GM23338 (cell line): ENCODE data around the gene RPS15. TPM values are rescaled to one million over a fixed set of nuclear protein-coding genes. Genes with fewer than 3 reads are reported as not detected.

ENCODE experiments used
- EZH2 ChIP-seq: fragments of 200-600 bp; sonication (generic); IDR thresholded peaks from one replicate; pipeline ENCODE4 v1.8.0; 2017; ENCODE audit warnings: antibody characterized with exemption, mild to moderate bottlenecking, low read depth; ENCODE audit not compliant: unreplicated experiment
- POLR2AphosphoS5 ChIP-seq: IDR thresholded peaks from 2 replicates; pipeline ENCODE4 v1.6.1; 2016; ENCODE audit warnings: antibody characterized with exemption, low read depth
- polyA plus RNA-seq: library from polyadenylated mRNA; unstranded; fragments of >200 nt; fragmentation: Nextera tagmentation; extraction: Ambion mirVana; gene quantifications from 2 replicates; pipeline ENCODE4 v1.2.1, GENCODE V29; 2016
- total RNA-seq: library from RNA; depleted of rRNA; stranded (reverse); fragments of >200 nt; shearing (Covaris generic); gene quantifications from 2 replicates; pipeline ENCODE4 v1.2.3, GENCODE V29; 2014
- TF ChIP-seq, protein P1 (sequence below): fragments of 250-450 bp; sonication (Bioruptor Pico); IDR thresholded peaks from 2 replicates; pipeline ENCODE4 v1.5.0; 2020; ENCODE audit warnings: mild to moderate bottlenecking, moderate library complexity
- TF ChIP-seq, protein P2 (sequence below): IDR thresholded peaks from 2 replicates; pipeline ENCODE4 v1.6.1; 2016; ENCODE audit warnings: antibody characterized with exemption
- TF ChIP-seq, protein P3 (sequence below): IDR thresholded peaks from one replicate; pipeline ENCODE4 v1.6.1; 2018; ENCODE audit warnings: antibody characterized with exemption; ENCODE audit not compliant: unreplicated experiment

Gene RPS15
- total and polyA plus RNA-seq, 2 experiments from 2014 or later = 2,953 to 3,861 TPM

DNA sequence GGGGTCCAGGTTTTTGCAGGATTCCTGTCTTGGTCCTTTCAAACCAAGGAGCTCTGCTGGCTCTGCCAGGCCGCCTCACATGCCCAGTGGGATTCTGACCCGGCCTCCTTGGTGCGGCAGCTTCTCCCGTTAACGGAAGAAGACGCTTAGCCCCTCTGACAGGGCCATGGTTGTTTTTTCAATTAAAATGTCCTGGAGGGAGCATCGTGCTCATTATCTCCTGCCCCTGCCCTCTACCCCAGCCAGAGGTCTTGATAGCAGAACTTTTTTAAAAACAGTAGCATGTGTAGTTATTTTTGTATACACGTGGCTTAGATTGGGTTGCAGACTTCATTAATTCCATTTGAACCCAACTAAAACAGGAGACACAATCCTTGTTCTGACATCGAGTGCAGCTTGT is 11.5 kb upstream of the RPS15 start (continued):
- TF ChIP-seq, protein P1, sequence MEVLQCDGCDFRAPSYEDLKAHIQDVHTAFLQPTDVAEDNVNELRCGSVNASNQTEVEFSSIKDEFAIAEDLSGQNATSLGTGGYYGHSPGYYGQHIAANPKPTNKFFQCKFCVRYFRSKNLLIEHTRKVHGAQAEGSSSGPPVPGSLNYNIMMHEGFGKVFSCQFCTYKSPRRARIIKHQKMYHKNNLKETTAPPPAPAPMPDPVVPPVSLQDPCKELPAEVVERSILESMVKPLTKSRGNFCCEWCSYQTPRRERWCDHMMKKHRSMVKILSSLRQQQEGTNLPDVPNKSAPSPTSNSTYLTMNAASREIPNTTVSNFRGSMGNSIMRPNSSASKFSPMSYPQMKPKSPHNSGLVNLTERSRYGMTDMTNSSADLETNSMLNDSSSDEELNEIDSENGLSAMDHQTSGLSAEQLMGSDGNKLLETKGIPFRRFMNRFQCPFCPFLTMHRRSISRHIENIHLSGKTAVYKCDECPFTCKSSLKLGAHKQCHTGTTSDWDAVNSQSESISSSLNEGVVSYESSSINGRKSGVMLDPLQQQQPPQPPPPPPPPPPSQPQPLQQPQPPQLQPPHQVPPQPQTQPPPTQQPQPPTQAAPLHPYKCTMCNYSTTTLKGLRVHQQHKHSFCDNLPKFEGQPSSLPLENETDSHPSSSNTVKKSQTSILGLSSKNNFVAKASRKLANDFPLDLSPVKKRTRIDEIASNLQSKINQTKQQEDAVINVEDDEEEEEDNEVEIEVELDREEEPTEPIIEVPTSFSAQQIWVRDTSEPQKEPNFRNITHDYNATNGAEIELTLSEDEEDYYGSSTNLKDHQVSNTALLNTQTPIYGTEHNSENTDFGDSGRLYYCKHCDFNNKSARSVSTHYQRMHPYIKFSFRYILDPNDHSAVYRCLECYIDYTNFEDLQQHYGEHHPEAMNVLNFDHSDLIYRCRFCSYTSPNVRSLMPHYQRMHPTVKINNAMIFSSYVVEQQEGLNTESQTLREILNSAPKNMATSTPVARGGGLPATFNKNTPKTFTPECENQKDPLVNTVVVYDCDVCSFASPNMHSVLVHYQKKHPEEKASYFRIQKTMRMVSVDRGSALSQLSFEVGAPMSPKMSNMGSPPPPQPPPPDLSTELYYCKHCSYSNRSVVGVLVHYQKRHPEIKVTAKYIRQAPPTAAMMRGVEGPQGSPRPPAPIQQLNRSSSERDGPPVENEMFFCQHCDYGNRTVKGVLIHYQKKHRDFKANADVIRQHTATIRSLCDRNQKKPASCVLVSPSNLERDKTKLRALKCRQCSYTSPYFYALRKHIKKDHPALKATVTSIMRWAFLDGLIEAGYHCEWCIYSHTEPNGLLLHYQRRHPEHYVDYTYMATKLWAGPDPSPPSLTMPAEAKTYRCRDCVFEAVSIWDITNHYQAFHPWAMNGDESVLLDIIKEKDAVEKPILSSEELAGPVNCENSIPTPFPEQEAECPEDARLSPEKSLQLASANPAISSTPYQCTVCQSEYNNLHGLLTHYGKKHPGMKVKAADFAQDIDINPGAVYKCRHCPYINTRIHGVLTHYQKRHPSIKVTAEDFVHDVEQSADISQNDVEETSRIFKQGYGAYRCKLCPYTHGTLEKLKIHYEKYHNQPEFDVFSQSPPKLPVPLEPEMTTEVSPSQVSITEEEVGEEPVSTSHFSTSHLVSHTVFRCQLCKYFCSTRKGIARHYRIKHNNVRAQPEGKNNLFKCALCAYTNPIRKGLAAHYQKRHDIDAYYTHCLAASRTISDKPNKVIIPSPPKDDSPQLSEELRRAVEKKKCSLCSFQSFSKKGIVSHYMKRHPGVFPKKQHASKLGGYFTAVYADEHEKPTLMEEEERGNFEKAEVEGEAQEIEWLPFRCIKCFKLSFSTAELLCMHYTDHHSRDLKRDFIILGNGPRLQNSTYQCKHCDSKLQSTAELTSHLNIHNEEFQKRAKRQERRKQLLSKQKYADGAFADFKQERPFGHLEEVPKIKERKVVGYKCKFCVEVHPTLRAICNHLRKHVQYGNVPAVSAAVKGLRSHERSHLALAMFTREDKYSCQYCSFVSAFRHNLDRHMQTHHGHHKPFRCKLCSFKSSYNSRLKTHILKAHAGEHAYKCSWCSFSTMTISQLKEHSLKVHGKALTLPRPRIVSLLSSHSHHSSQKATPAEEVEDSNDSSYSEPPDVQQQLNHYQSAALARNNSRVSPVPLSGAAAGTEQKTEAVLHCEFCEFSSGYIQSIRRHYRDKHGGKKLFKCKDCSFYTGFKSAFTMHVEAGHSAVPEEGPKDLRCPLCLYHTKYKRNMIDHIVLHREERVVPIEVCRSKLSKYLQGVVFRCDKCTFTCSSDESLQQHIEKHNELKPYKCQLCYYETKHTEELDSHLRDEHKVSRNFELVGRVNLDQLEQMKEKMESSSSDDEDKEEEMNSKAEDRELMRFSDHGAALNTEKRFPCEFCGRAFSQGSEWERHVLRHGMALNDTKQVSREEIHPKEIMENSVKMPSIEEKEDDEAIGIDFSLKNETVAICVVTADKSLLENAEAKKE (CRISPR knock-in tag) = no peak
- TF ChIP-seq, protein P2, sequence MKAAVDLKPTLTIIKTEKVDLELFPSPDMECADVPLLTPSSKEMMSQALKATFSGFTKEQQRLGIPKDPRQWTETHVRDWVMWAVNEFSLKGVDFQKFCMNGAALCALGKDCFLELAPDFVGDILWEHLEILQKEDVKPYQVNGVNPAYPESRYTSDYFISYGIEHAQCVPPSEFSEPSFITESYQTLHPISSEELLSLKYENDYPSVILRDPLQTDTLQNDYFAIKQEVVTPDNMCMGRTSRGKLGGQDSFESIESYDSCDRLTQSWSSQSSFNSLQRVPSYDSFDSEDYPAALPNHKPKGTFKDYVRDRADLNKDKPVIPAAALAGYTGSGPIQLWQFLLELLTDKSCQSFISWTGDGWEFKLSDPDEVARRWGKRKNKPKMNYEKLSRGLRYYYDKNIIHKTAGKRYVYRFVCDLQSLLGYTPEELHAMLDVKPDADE = no peak
- TF ChIP-seq, protein P3, sequence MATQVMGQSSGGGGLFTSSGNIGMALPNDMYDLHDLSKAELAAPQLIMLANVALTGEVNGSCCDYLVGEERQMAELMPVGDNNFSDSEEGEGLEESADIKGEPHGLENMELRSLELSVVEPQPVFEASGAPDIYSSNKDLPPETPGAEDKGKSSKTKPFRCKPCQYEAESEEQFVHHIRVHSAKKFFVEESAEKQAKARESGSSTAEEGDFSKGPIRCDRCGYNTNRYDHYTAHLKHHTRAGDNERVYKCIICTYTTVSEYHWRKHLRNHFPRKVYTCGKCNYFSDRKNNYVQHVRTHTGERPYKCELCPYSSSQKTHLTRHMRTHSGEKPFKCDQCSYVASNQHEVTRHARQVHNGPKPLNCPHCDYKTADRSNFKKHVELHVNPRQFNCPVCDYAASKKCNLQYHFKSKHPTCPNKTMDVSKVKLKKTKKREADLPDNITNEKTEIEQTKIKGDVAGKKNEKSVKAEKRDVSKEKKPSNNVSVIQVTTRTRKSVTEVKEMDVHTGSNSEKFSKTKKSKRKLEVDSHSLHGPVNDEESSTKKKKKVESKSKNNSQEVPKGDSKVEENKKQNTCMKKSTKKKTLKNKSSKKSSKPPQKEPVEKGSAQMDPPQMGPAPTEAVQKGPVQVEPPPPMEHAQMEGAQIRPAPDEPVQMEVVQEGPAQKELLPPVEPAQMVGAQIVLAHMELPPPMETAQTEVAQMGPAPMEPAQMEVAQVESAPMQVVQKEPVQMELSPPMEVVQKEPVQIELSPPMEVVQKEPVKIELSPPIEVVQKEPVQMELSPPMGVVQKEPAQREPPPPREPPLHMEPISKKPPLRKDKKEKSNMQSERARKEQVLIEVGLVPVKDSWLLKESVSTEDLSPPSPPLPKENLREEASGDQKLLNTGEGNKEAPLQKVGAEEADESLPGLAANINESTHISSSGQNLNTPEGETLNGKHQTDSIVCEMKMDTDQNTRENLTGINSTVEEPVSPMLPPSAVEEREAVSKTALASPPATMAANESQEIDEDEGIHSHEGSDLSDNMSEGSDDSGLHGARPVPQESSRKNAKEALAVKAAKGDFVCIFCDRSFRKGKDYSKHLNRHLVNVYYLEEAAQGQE = no peak
- TF ChIP-seq POLR2AphosphoS5 (no peak), EZH2 (no peak)
